HG02840 (cell line): ENCODE measurements around the gene CCL22.

Source experiments
- ATAC-seq: cut with Tn5 transposase; IDR thresholded peaks from one replicate; pipeline ENCODE4 v1.9.1; 2021; ENCODE audit warnings: mild to moderate bottlenecking, moderate library complexity, moderate number of reproducible peaks; ENCODE audit not compliant: unreplicated experiment, low FRiP score

CCL22 gene

GRCh38 chr16:57345666-57346204 lies 12.8 kb upstream of the CCL22 start:
- no peak for ATAC-seq

- no peak for ATAC-seq
These were observed 10.7 kb upstream of the CCL22 start for GRCh38 chr16:57347858-57348257.

- no peak for ATAC-seq
These were observed 10.3 kb upstream of the CCL22 start for GRCh38 chr16:57348327-57348726.

- peak; percentile 87 for ATAC-seq
These were observed 9.2 kb upstream of the CCL22 start for GRCh38 chr16:57349212-57350031.

GRCh38 chr16:57352636-57353047 lies 5.9 kb upstream of the CCL22 start:
- no peak for ATAC-seq

GRCh38 chr16:57354311-57354710 lies 4.3 kb upstream of the CCL22 start:
- no peak for ATAC-seq

- ATAC-seq, result no peak
These were observed 2.6 kb upstream of the CCL22 start for GRCh38 chr16:57355898-57356414.

GRCh38 chr16:57356547-57356946 lies 2.0 kb upstream of the CCL22 start:
- ATAC-seq, result no peak

GRCh38 chr16:57357330-57358085 lies 1.1 kb upstream of the CCL22 start:
- ATAC-seq, result peak; percentile 35

- ATAC-seq, result no peak
These were observed 530 bp upstream of the CCL22 start for GRCh38 chr16:57358086-57358420.

- ATAC-seq, result no peak
These were observed 1.8 kb downstream of the CCL22 start for GRCh38 chr16:57360321-57360935.

- no peak for ATAC-seq
These were observed 2.8 kb downstream of the CCL22 start for GRCh38 chr16:57361404-57361803.

- no peak for ATAC-seq
These were observed 5.6 kb downstream of the CCL22 start for GRCh38 chr16:57364143-57364542.

GRCh38 chr16:57366544-57367040 lies 8.0 kb downstream of the CCL22 start:
- ATAC-seq, result no peak

- no peak for ATAC-seq
These were observed 8.7 kb downstream of the CCL22 start for GRCh38 chr16:57367116-57367752.

- no peak for ATAC-seq
These were observed 13.2 kb downstream of the CCL22 start for GRCh38 chr16:57371494-57372371.

- ATAC-seq, result no peak
These were observed 14.0 kb downstream of the CCL22 start, which contains the start of gene CX3CL1 for GRCh38 chr16:57372372-57373116. TSS of gene CX3CL1 (plus strand) at chr16:57372490. CDS start at chr16:57372569, 79 bp downstream.

- ATAC-seq, result no peak
These were observed 14.7 kb downstream of the CCL22 start for GRCh38 chr16:57373117-57373947.
